Fibroblast of skin of right quadriceps (primary cell): ENCODE results near the gene FAF1.

Experiments used
- DNase-seq: peaks from one replicate; pipeline ENCODE4 v3.0.0-alpha.2; 2013

Gene FAF1

DNA sequence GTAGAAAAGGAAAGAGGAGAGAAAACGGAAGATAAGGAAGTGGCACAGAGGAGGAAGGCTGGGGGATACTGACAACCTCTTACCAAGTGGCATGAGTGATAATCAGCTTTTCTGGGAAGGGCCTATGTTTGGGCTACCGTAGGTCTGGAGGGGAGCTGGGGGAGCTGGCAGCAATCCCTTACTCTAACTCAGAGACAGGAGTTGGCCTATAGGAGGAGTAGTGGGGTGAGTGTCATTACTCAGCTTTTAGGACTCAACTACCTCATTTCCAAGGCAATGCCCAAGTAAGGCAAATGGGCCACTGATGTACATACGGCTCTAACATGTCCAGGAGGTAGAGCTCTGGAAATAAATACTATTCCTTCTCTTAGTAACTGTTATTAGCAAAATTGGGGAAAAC lies 488.1 kb downstream of the FAF1 start:
- no peak for DNase-seq

DNA sequence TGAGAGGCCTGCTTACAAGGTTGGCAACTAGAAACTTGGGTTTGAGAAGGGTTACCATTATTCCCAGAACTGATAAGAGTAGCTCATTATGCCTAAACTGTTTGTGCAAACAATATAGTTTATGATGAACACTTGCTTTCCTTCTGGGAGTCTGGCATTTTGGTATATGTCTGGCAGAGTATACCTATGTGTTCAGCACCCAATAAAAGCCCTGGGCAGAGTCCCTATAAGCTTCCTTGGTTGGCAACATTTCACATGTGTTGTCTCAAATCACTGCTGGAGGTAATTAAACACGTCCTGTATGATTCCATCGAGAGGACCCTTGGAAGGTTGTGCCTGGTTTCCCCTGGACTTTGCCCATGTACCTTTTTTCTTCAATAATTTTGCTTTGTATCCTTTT lies 497.1 kb downstream of the FAF1 start:
- no peak for DNase-seq

DNA sequence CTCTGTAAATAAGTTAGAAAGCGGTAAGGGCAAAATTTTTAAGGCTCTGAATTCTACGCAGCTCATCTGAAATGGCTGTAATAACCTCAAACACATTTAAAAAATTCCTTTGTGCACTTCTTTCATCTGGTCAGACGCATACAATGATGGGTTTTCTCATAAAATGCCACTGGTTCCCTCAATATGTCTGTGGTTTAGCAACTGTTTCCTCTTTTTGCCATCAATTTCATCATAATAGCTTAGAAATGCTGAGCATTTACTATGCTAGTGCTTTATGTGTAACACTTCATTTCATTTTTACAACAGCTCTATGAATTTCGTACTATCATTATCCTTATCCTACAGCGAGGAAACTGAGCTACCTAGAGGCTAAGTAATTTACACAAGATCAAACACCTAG lies 501.6 kb downstream of the FAF1 start:
- DNase-seq: peak; percentile 44

DNA sequence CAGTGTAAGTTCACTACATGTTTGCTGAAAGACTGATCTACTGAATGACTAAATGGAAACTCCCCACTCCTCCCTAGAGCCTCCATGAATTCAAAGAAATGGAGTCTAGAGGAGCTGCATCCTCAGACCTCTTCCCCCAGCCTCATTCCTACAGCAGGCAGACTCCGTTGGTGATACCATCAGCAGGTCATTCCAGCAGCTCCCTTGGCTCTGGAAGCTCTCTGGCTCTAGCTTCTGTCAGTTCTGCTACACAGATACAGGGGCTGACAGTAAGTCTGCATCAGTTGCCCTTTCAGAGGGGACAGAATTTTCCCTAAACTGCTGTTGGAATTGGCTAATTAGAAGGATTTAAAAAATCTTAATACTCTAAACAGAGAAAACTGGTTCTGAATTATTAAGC lies 505.2 kb downstream of the FAF1 start:
- no peak for DNase-seq

DNA sequence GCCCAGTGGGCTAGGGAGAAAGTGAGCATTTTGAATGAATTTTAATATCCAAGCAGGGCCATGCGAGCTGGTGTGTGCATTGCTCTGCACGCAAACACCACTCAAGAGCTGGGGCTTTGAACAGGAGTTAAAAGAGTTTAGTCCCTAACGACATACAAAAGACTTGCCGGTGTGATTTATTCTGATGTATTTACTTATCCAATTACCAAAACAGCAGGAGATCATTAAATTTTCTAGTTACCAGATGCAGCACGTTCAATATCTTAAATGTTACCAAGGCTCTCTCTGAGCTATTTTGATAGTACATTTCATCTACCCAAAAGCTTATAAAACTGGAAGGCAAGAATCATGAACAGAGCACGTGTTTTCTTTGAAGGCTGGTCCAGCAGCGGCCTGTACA lies 506.8 kb downstream of the FAF1 start:
- no peak for DNase-seq

DNA sequence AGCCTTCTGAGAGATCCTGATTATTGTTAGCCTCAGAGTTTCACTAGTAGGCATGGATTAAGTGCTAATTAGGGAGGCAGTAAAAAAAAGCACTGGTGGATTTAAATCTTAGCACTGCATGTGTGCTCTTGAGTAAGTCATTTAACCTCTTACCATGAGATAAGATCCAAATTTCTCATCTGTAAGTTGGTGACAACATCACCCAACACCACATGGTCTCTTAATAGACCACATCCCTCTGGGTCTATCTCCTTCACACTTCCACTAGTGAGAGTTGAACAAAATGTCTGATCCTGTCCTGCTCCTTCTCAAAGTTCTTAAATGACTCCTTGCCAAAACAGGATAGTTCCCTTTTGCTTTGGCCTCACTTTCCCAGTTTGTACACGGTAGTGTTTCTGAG lies 507.4 kb downstream of the FAF1 start:
- no peak for DNase-seq

DNA sequence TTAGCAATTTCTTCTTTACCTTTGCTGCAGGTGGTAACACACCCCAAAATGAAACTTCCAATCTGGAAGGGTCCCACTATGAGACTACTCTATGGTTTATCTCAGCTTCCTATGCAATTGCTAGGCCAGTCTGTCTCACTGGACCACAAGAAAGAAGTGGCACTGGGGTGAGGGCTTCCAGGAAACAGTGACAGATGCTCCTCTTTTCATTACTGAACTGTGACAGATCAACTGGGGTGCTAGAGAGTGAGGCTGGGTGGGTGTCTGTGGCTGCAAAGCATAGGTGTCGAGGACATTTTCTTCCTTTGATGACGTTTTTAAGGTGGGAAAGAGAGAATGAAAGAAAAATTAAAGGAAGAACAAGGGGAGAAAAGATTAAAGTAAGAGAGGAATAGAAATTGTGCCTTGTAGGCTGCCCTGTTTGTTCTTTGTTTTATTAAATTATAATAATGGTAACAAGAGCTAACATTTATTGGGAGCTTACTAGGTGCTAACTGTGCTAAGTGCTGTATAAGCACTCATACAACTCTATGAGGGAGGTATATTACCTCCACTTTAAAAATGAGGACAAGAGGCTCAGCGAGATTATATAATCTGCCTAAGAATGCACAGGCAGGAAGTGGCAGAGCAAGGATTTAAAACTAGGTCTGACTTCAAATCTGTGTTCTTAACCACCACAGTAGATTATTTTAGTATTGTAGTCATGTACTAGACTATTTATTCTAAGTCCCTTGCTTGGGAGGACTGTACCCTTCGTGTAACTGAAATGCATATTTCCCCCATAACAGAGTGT lies 509.0 kb downstream of the FAF1 start:
- DNase-seq: no peak

DNA sequence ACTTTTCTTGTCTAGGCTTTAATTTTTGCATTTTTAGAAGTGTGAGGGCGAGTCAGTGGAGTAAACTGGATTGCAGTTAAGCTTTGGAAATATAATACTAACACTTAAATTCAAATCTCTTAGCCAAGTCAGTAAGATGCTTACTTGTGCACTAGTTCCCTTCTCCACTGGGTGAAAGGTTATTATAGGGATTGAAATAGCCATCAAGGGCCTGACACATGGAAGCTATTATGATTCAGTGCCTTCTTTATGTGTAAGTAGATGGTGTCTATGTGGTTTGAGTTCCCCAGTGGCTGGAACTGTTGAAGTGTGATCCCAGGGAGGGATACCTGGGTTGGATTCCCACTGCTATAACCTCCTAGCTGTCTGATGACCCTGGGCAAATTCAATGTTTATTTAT lies 512.1 kb downstream of the FAF1 start:
- peak; percentile 34 for DNase-seq

DNA sequence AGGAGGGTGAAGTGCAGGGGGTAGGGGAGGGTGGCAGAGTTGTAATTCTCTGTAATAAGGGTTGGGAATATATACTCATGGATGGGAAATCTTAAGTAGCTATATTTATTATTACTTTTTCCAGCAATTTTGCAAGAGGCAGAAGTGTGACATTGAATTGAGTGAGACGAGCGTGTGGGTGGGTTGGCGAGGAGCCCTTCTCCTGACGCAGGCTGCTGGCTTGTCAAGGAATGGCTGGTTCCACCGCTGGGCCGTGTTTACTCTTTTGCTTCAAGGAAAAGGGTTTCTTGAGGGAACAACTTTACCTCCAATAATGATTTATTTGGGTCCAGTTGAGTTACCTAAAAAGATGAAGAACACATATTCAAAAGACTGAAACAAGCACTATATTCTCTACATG lies 518.9 kb downstream of the FAF1 start:
- DNase-seq: no peak

DNA sequence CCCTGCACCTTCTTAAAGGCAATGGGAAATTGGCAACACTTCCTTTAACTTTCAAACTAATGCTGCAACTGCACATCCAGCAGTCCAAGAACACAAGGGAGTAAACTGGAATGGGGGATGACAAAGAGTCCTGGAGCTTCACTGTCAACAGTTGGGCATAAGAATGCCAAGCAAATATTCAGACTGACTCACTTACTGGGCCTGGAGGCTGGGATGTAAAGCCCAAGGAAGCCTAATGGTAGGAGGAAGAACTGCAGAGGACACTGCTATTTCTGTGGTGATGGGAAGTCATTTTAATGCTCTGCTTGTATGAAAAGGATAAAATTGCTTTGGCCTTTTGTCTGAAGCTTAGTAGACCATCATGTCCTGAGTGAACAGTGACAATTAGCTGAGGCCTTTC lies 521.1 kb downstream of the FAF1 start:
- no peak for DNase-seq

DNA sequence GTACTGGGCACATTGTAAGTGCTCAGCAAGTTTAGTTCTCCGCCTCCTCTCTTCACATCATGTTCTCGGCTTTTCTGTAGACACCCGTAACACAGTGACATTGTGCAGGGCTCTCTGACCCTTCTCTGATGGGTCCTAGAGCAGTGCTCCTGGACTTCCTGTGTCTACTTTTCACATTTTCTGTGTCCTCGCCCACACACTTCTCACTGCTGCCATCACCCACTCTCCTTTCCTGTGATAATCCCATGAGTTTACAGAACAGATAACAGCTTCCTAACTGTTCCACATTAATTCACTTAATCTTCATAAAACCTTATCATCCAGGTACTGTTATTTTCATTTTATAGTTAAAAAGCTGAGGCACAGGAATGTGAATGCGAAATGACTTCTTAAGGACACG lies 523.6 kb downstream of the FAF1 start:
- DNase-seq: no peak

DNA sequence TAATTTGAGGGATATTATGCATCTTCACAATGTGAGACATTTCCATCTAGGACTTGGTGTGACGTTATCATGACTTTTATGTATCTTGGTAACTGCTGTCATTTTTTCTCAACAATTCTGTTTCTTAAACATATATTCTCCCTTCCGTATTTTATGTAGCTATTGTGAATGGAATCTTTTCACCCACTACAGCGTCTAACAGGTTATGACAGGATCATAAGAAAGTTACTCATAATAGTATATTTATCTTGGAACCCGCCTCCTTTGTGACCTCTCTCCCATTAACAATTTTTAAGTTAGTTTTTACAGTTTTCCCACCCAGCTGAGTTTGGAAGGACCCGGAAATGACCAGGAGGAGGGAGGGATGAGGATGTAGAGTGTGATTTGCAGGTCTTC lies 530.1 kb downstream of the FAF1 start:
- no peak for DNase-seq

DNA sequence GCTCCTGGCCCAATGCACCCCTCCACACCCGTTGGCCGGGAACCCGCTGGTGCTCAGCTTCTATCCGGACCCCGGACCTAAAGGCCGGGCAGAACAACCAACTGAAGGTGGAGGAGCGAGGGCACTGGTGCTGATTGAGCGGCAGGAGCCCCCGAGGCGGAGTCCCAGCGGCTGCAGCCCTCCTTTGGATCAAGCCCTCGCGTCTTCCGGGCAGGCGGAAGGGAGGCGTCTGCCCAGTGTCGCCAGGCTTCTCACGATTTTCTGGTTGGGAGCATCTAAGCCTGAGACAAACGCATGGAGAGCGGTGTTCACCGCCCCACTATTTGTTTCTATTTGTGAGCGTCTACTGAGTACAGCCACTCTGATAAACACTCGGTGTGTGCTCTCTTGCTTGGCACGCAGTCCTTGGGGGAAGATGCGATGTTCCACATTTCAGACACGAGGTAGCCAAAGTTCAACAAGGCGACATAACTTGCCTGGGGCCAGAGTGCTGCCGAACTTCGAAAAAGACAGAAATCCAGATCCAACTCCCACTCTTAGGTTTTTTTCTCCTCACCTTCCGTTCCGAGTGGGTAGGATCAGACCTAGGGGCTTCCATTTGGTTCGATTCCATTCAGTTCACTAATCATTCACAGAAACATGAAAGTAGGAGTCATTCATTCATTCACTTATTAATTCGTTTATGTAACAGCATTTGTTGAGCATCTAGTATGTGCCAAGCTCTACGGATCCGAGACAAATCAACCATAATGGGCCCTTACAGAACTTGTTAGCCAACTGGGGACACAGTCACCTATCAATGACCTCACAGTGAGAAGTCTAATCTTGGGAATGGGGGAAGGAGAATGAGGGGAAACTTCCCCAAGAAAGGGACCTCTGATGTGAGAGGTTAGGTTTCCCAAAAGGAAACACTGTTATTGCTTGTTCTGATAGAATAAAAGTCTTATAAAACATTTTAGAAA lies 532.0 kb downstream of the FAF1 start:
- DNase-seq: no peak

DNA sequence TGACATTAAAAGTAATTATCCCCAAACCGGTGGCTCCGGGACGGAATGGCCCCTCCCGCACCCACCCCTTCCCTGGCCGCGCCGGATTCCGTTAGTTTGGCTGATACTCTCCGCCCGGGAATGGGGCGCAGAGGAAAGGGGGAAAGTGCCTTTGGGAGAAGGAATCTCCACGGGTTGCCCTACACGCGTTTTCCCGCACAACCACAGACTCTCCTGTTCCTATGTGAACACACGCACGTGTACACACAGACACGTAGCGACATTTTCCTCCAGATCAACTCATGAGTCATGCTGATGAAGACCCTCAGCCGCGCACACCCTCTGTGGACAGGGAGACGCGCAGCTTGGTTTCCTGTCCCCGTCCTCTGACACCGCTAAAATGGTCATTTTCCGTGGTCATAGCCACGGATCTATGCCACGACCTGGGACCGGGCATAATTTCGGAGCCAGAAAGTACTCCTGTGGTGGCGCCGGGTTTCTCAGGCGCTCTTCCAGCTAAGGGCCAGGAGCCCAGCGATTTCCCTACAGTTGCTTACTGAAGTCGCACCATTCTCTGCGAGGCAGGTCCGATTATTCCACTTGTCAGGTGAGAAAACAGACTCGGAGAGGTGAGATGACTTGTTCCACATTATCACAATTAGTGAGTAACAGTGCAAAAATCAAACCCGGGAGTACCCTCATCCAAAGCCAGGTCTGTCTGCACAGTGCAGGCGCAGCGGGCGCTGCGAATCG lies 532.8 kb downstream of the FAF1 start:
- DNase-seq: no peak

DNA sequence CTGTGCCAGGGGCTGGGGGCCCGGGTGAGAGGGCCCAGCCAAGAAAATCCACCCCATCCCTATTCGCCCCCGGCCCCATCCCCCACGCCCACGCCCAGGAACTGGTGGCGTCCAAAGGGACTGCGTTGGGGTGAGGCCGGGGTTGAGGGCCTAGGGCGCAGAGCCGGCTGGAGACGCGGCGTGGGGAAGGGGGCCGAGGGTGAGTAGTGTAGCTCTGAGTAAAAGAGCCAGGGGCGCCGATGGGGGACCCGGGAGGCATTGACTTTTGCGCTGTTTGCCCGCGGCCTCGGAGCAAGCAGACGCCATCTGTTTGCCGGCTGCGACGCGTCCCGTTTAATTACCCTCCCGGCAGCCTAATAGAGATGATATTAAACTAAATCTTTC lies 533.4 kb downstream of the FAF1 start:
- DNase-seq: no peak

DNA sequence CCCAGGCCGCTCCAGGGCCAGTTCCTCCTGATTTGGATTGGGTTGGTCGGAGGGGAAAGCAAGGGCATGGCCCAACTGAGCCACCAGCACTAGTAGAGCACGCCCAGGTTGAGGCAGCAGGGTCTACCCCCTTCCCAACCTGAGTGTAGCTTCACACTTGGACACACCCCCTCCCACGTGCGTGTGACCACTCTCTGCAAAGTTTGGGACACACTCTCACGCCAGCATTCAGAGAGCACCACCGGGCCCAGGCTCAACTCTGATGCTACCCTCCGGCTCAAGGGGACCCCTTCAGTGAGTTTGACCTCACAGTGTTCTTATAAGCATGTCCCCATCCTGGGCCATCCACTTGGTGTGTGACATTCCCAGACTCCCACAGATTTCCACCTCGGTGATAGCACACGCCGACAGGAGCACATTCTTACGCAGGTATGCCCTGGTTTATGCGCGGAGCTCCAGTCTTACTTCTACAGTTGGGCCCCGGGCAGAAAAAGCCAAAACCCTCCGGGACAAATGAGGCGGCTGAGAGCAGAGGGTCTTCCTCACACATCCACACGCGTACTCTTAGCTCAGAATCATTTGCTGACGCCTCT lies 533.9 kb downstream of the FAF1 start:
- no peak for DNase-seq

DNA sequence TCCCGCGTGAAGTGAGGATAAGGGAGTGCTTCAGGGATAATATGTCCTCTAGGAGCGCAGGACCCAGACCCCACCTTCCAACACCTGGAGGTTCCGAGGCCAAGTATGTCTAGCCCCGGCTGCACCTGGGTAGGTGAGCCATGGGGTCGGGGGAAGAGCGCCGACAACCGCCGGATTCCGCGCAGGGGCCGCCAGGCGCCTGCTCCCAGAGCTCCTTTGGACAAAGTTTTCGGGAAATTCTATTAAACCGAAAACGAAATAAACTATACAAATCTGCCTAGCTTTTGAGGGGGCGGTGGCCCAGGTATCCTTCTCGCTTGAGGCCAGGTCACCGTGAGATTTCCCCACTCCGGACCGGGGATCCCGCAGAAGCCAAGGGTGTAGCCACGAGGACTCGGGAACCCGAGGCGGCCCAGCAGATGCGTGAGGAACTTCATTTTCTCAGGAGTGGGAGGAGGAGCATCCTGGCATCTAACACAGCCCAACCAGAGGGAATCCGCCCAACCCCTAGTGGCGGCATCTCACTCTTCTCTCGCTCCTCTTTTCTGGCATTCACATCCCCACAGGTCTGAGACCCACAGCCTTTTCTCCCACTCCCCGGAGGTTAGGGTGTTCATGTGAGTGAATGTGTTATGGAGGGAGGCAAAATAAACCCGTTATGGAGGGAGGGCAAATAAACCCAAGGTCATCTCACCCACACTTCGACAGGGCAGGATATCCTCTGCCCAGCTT lies 534.5 kb downstream of the FAF1 start:
- DNase-seq: peak; percentile 31

DNA sequence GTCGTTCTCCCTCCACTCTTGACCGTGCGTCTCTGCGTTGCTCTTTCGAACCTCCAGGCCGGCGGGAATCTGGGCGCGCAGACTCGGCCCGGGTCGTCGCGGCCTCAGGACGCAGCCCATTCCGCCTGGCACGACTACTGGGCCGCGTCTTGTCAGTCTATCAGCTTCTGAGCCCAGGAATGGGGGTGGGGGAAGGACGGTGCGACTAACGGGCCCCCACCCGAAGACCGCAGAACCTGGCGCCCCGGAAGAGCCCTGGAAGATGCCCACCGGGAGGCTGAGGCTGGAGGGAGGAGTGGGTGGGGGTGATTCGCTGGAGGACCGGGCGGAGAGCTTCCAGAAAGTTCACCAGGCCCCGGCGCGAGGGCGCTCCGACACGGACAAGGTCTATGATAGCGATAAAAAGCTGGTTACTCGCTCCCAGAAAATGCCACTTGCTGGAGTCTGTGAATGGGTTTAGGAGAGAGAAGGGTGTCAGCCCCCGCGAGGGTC lies 535.1 kb downstream of the FAF1 start:
- no peak for DNase-seq

DNA sequence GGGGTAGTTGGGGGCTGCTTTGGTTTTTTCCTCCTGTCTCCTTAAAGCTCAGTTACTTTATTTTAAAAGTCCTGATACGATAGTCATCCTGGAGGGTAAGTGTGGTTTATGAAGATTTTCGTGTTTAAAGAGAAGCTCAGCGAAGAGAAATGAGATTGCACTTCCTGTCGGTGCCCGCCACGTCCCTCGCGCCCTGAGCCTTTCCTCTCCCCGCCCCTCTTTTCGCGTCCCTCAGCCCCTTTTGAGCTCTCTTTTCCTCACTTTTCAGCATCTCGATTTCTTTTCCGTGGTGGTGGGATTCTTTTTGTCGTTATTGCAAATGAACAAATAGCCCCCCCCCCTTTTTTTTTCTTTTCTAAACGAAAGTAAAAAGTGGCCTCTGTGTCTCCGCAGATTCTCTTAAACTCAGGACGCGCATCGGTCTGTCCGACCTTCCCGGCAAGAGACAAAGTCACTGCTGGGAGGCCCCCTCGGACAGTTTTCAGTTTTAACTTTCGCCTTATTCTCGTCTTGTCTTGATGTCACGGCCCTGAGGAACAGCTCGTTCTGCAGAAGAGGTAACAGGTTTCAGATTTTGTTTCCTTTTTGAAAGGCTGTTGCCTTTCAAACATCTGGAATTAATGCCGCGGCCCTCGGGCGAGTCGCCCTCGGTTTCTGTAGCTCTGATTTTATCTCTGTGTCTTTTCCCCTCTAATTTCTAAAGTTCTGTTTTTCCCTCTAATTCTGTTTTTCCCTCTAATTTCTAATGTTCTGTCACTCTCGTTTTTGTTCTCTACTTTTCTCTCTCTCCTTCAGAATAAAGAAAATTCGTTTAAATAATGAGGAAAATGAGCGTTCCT lies 535.8 kb downstream of the FAF1 start:
- DNase-seq: no peak

DNA sequence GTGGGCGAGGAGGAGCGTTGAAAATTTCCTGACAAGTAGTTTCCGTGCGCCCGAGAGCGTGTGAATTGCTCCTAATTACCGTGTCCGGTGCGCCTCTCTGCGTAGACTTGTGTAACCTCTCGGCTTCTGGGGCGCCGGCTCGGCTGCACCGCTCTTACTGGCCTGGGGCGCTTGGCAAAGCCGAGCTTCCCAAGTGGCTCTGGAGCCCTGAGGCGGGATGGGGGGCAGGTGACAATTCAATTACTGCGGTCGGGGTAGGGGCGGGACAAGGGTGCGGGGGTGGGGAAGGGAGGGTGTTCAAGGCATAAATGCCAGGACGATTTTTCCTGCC lies 536.4 kb downstream of the FAF1 start:
- DNase-seq: no peak

DNA sequence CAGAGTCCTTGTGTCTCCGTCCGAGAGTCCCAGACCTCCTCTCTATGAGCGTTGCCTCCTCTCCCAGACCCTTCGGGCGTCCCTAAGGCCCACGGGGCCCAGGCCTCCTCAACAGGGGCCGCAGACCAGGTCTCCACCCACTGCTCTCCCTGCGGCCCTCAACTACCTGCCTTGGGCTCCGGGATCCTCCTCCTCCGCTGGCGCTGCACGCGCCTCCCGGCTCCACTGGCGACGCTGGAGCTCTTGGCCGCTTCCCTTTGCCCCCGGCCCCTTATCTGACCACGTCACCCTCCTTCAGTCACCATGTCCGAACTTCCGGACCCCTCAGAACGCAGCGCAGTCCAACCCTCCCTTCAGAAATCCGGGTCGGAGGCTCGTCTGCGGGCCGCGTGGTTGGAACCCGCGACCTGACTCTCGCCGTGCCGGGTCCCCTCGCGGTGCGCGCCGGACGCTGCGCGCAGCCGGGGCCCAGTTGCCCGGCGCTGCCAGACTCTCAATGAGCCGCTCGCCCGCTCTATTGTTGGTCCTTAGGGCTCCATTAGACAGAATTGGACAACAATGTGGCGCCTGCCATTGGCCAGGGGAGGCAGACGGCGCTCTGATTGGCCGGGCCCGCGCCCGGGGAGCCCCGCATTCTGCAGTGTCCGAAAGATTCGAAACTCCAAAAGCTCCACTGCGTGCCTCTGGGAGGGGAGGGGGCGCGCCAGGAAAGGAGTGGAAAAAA lies 537.0 kb downstream of the FAF1 start, which contains the start of gene DMRTA2:
DMRTA2 (minus strand) TSS at position 498 of the 724 bp plus-strand sequence. CDS start 1,907 bp downstream, outside the sequence.
- DNase-seq: no peak
